ENCODE results near the gene PNMT. TPM values are rescaled to one million over a fixed set of nuclear protein-coding genes. Genes with fewer than 3 reads are reported as not detected.

Gene PNMT
- total RNA-seq, 1 experiment from 2014 or later: 1.4 TPM

DNA sequence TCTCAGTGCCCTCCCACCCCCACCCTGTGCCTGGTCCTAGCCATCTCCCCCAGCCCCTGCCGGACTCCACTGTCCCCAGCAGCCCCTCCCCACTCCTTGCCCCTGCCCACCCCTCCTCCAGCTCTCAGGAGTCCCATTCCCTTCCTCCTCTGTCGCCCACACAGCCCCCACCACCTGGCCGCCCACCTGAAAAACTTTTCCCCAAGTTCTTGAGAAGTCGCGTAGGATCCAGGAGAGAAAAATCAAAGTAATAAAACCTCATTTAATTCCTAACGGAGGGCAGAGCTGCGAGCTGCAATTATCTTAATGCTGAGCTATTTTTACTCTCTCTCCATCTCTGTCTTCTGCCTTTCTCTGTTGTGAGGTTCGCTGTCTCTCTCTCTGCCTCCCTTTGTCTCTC is 43.9 kb upstream of the PNMT start:
- CTCF ChIA-PET: no interaction called here

GRCh38 chr17:39625198-39625785 is 43.0 kb upstream of the PNMT start:
- H3K4me3 ChIP-seq (ENCODE audit: low read length): no peak overlapping the region
- TF ChIP-seq EZH2phosphoT487 (IDR thresholded peaks at IDR 0.05; ENCODE audit: borderline replicate concordance, low read length) (no peak), EZH2 (IDR thresholded peaks at IDR 0.05; ENCODE audit: low read length, unreplicated experiment) (no peak), CTCF (conservative IDR thresholded peaks at IDR 0.05; ENCODE audit: low read depth, low read length) (no peak)
- H3K27me3 ChIP-seq (ENCODE audit: low read length): peaks cover 13% of the 10 kb centered on the region
- no TSS peak for BruUV-seq (replicated peaks)
- H3K4me2 ChIP-seq (ENCODE audit: low read length): no peak overlapping the region
- no peaks in the 10 kb centered on the region; the same call in 1 of the 2 replicates for H3K36me3 ChIP-seq (ENCODE audit: low read depth, low read length)
- H3K9ac ChIP-seq (ENCODE audit: low read length): no peak overlapping the region
- ChIA-PET CTCF (interaction anchor here (0.6 kb wide), 1 partner anchor 80 kb away, joined by 4 read pairs; no protein-coding TSS in a partner anchor), POLR2A (ENCODE audit: unreplicated experiment) (no interaction called here)
- no peaks in the 10 kb centered on the region for H3K9me2 ChIP-seq (replicated peaks; ENCODE audit: low read length)
- no peaks in the 10 kb centered on the region for H3K4me1 ChIP-seq (ENCODE audit: insufficient read depth, low read length)
- no peak overlapping the region for H3K27ac ChIP-seq (ENCODE audit: low read length)
- intact Hi-C loops (cut with micrococcal nuclease): no loop called here
- ATAC-seq: no peak
- H3K9me3 ChIP-seq (ENCODE audit: low read length): no peaks in the 10 kb centered on the region
- no peaks in the 10 kb centered on the region for H3F3A ChIP-seq (ENCODE audit: low read length, unreplicated experiment)
- H4K20me1 ChIP-seq (ENCODE audit: low read length): no peaks in the 10 kb centered on the region
- no peak for DNase-seq
- H2AFZ ChIP-seq (ENCODE audit: low read length): no peak overlapping the region
- no peaks in the 10 kb centered on the region for H3K79me2 ChIP-seq (ENCODE audit: low read length)

More for the DNA sequence above, 43.9 kb upstream of the PNMT start:
- DNase-seq (no peak), ATAC-seq (no peak)
- Histone ChIP-seq H3K79me2 (ENCODE audit: low read length) (no peaks in the 10 kb centered on the region), H4K20me1 (ENCODE audit: low read length) (no peaks in the 10 kb centered on the region), H3K9ac (ENCODE audit: low read length) (no peak overlapping the region), H3F3A (ENCODE audit: low read length, unreplicated experiment) (no peaks in the 10 kb centered on the region), H3K9me2 (replicated peaks; ENCODE audit: low read length) (no peaks in the 10 kb centered on the region), H3K4me3 (ENCODE audit: low read length) (no peak overlapping the region), H3K9me3 (ENCODE audit: low read length) (no peaks in the 10 kb centered on the region), H3K4me1 (ENCODE audit: insufficient read depth, low read length) (no peaks in the 10 kb centered on the region), H3K27me3 (ENCODE audit: low read length) (peaks cover 13% of the 10 kb centered on the region), H3K36me3 (ENCODE audit: low read depth, low read length) (no peaks in the 10 kb centered on the region; the same call in 1 of the 2 replicates), H2AFZ (ENCODE audit: low read length) (no peak overlapping the region), H3K4me2 (ENCODE audit: low read length) (no peak overlapping the region), H3K27ac (ENCODE audit: low read length) (no peak overlapping the region)
- BruUV-seq (replicated peaks): no TSS peak
- intact Hi-C loops (cut with micrococcal nuclease): loop anchor here (5.0 kb wide), 1 partner anchor 128 kb away; no protein-coding TSS in a partner anchor
- TF ChIP-seq CTCF (conservative IDR thresholded peaks at IDR 0.05; ENCODE audit: low read depth, low read length) (no peak), EZH2phosphoT487 (IDR thresholded peaks at IDR 0.05; ENCODE audit: borderline replicate concordance, low read length) (no peak), EZH2 (IDR thresholded peaks at IDR 0.05; ENCODE audit: low read length, unreplicated experiment) (no peak)
- POLR2A ChIA-PET (ENCODE audit: unreplicated experiment): no interaction called here
